ENCODE data around the gene S100PBP. TPM values are rescaled to one million over a fixed set of nuclear protein-coding genes. Genes with fewer than 3 reads are reported as not detected.

S100PBP gene
- total RNA-seq, 2 experiments from 2014 or later, result 26.1 to 31.2 TPM

GRCh38 chr1:32813941-32814739 lies 3.3 kb upstream of the S100PBP start:
- CTCF ChIA-PET, result no interaction called here
- no peaks in the 10 kb centered on the region for H3K9me3 Mint-ChIP-seq
- H3K4me1 Mint-ChIP-seq (ENCODE audit: low read depth), result peaks cover 62% of the 10 kb centered on the region
- no peak for DNase-seq
- intact Hi-C loops (cut with micrococcal nuclease), result loop anchor here (10.0 kb wide), 1 partner anchor 879 kb away; the partner anchor contains the start of gene PTP4A2
- H3K27me3 Mint-ChIP-seq (ENCODE audit: low read depth), result no peaks in the 10 kb centered on the region
- H3K27ac Mint-ChIP-seq, result peak overlapping the region; percentile 22
- peak overlapping the region; percentile 42 for H3K4me3 Mint-ChIP-seq
- peaks cover 67% of the 10 kb centered on the region for H3K36me3 Mint-ChIP-seq (ENCODE audit: low read depth)

GRCh38 chr1:32816676-32817158 lies 736 bp upstream of the S100PBP start:
- Mint-ChIP-seq H3K9me3 (no peaks in the 10 kb centered on the region), H3K36me3 (ENCODE audit: low read depth) (peaks cover 43% of the 10 kb centered on the region), H3K4me1 (ENCODE audit: low read depth) (peaks cover 55% of the 10 kb centered on the region), H3K27ac (peak overlapping the region; percentile 94), H3K4me3 (peak overlapping the region; percentile 92), H3K27me3 (ENCODE audit: low read depth) (no peaks in the 10 kb centered on the region)
- CTCF ChIA-PET, result interaction anchor here (1.1 kb wide), 1 partner anchor 56 kb away, joined by 3 read pairs; no protein-coding TSS in a partner anchor
- no peak for DNase-seq
- intact Hi-C loops (cut with micrococcal nuclease), result loop anchor here (1.0 to 10.0 kb wide), 9 partner anchors 17 to 882 kb away; partner anchors contain the start of genes AK2, LCK, PTP4A2 and RNF19B

DNA sequence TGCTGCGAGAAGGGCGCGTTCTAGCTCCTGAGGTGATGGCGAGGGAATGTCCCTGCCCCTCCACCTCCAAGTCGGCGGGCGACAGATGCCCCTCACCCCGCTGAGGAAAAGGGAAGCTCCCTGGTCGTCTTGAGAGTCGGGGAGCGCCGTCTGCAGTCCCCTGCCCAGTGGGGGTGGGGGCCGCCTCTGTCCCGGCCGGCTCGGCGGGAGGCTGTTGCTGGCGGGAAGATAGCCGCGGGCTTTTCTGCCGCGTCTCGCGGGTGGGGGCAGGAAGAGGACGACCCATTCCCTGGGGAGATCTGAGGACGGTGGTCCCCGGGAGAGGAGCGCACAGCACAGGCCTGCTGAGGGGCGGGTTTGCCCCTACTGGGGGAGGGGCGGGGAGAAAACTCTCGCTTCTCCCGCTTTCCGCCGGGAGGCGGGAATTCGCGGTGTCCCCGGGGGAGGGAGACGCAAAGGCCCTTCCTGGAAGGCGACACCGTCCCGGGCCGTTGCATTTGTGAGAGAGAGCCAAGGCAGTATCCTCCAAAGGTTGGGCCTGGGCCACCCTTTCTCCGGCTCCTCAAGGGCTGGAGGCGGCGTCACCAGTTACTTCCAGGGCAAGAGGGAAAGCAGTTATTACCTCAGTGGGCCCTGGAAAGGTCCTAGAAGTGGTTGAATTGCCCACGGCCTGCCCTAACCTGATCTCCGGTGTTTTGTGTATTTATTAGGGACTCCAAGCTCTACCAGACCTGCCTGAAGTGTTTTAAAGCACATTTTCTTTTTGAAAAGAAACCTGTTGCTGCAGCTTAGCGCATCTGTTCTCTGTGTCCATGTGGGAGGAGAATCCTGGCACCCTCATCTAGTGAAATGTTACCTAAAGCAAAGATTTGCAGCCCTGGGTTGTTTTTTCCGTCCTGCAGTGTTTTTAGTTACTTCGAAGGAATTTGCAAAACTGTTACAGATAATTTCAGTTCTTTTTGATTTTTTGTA lies 648 bp downstream of the S100PBP start:
- peak; percentile 48 for DNase-seq
- Mint-ChIP-seq H3K36me3 (ENCODE audit: low read depth) (peaks cover 36% of the 10 kb centered on the region), H3K4me3 (peak overlapping the region; percentile 92), H3K9me3 (no peaks in the 10 kb centered on the region), H3K4me1 (ENCODE audit: low read depth) (peaks cover 45% of the 10 kb centered on the region), H3K27me3 (ENCODE audit: low read depth) (no peaks in the 10 kb centered on the region), H3K27ac (peak overlapping the region; percentile 94)
- intact Hi-C loops (cut with micrococcal nuclease), result loop anchor here (1.0 to 10.0 kb wide), 9 partner anchors 19 to 883 kb away; partner anchors contain the start of genes AK2, LCK, PTP4A2 and RNF19B
- CTCF ChIA-PET, result interaction anchor here (1.0 kb wide), 1 partner anchor 11 kb away, joined by 3 read pairs; no protein-coding TSS in a partner anchor

GRCh38 chr1:32818804-32819541 lies 1.5 kb downstream of the S100PBP start:
- CTCF ChIA-PET, result no interaction called here
- peak overlapping the region; percentile 92 for H3K4me3 Mint-ChIP-seq
- H3K27ac Mint-ChIP-seq, result peak overlapping the region; percentile 94
- intact Hi-C loops (cut with micrococcal nuclease), result loop anchor here (5.0 to 10.0 kb wide), 3 partner anchors 163 to 884 kb away; partner anchors contain the start of genes AK2 and PTP4A2
- peaks cover 27% of the 10 kb centered on the region for H3K36me3 Mint-ChIP-seq (ENCODE audit: low read depth)
- peaks cover 37% of the 10 kb centered on the region for H3K4me1 Mint-ChIP-seq (ENCODE audit: low read depth)
- H3K27me3 Mint-ChIP-seq (ENCODE audit: low read depth), result no peaks in the 10 kb centered on the region
- peak; percentile 35 for DNase-seq
- H3K9me3 Mint-ChIP-seq, result no peaks in the 10 kb centered on the region

GRCh38 chr1:32825181-32825580 lies 7.7 kb downstream of the S100PBP start:
- intact Hi-C loops (cut with micrococcal nuclease), result no loop called here
- Mint-ChIP-seq H3K27ac (no peak overlapping the region), H3K4me1 (ENCODE audit: low read depth) (peaks cover 6% of the 10 kb centered on the region), H3K36me3 (ENCODE audit: low read depth) (peaks cover 27% of the 10 kb centered on the region), H3K4me3 (no peak overlapping the region), H3K27me3 (ENCODE audit: low read depth) (no peaks in the 10 kb centered on the region), H3K9me3 (no peaks in the 10 kb centered on the region)
- no peak for DNase-seq
- CTCF ChIA-PET, result no interaction called here

DNA sequence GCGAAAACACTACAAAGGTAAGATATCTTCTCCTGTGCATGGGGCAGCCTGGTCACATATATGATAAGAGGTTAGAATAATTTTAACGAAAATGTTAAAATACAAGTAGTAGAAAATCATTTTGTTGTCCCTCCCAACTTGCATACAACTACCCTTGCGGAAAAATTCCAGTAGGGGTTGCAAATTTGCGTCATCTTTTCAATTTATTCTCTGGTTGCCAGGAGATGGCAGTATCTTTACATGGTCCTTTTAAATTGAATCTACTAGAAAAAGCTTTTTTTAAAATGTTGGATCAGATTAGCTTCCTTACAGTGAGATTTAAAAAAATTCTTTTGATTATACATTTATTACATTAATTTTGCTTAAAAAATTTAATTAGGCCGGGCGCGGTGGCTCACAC lies 10.9 kb downstream of the S100PBP start:
- no peaks in the 10 kb centered on the region for H3K4me1 Mint-ChIP-seq (ENCODE audit: low read depth)
- no peak for DNase-seq
- no peak overlapping the region for H3K27ac Mint-ChIP-seq
- intact Hi-C loops (cut with micrococcal nuclease), result loop anchor here (1.0 kb wide), 1 partner anchor 41 kb away; no protein-coding TSS in a partner anchor
- CTCF ChIA-PET, result interaction anchor here (1.0 kb wide), 1 partner anchor 11 kb away, joined by 3 read pairs; the partner anchor contains the start of genes S100PBP and YARS1
- peaks cover 43% of the 10 kb centered on the region for H3K36me3 Mint-ChIP-seq (ENCODE audit: low read depth)
- no peaks in the 10 kb centered on the region for H3K9me3 Mint-ChIP-seq
- H3K4me3 Mint-ChIP-seq, result no peak overlapping the region
- no peaks in the 10 kb centered on the region for H3K27me3 Mint-ChIP-seq (ENCODE audit: low read depth)

DNA sequence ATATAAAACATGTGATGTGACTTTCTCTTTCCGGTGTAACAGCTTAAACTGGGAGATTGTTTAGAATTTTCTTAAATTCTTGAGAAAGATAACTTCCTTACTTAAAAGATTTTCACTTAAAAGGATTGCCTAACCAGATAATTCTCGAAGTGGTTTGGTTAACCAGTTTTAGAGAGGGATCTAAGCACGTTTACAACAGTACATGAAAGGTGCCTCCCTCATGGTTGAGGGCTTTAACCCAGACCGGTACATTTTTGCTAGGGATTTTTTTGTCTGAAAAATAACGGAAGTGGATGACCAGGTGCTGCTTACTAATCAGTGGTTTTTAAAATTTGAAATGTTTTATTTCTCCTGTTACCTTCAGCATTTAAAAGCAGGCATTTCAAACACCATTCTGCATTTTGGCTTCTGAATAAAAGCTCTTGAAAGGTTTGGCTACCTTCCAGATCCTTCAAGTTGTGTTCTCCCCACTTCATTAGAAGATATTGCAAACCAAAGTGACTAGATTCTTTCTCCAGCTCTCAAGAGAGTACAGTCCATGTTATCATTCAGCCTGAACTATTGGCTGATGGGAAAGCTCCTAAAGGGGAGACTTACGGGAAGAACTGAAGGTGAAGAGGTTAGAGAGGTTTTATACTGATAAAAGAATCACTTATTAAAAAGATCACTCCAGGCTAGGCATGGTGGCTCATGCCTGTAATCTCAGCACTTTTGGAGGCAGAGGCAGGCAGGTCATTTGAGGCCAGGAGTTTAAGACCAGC lies 12.8 kb downstream of the S100PBP start:
- Mint-ChIP-seq H3K36me3 (ENCODE audit: low read depth) (peaks cover 44% of the 10 kb centered on the region), H3K27ac (no peak overlapping the region), H3K4me1 (ENCODE audit: low read depth) (no peaks in the 10 kb centered on the region), H3K4me3 (no peak overlapping the region), H3K27me3 (ENCODE audit: low read depth) (no peaks in the 10 kb centered on the region), H3K9me3 (no peaks in the 10 kb centered on the region)
- intact Hi-C loops (cut with micrococcal nuclease), result no loop called here
- no peak for DNase-seq
- CTCF ChIA-PET, result interaction anchor here (1.2 to 1.3 kb wide), 2 partner anchors 41 to 310 kb away, joined by 4 to 5 read pairs; no protein-coding TSS in a partner anchor

DNA sequence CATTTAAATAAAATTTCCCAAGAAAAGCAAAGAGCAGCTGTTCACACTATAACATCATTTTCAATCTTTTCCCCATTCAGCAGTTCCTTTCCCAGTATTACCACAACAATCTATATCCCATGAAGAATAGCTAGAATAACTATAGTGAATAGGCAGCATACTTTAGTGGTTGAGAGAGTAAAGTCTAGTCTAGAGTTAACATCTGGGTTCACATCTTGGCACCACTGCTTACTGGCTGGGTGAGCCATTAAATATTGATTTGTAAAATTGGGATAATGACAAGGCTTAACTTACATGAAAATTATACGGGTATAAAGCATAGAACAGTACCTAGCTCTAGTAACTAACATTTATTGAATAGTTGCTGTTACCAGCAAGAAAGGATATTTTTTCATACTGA lies 14.4 kb downstream of the S100PBP start:
- Mint-ChIP-seq H3K4me3 (no peak overlapping the region), H3K27ac (no peak overlapping the region), H3K27me3 (ENCODE audit: low read depth) (no peaks in the 10 kb centered on the region), H3K4me1 (ENCODE audit: low read depth) (no peaks in the 10 kb centered on the region), H3K9me3 (no peaks in the 10 kb centered on the region), H3K36me3 (ENCODE audit: low read depth) (peaks cover 39% of the 10 kb centered on the region)
- intact Hi-C loops (cut with micrococcal nuclease), result no loop called here
- CTCF ChIA-PET, result no interaction called here
- no peak for DNase-seq

- Mint-ChIP-seq H3K4me3 (no peak overlapping the region), H3K4me1 (ENCODE audit: low read depth) (peaks cover 7% of the 10 kb centered on the region), H3K9me3 (no peaks in the 10 kb centered on the region), H3K27me3 (ENCODE audit: low read depth) (no peaks in the 10 kb centered on the region), H3K36me3 (ENCODE audit: low read depth) (peaks cover 14% of the 10 kb centered on the region), H3K27ac (no peak overlapping the region)
- DNase-seq, result no peak
- CTCF ChIA-PET, result interaction anchor here (0.7 to 1.5 kb wide), 2 partner anchors 23 to 50 kb away, joined by 3 read pairs; no protein-coding TSS in a partner anchor
- intact Hi-C loops (cut with micrococcal nuclease), result no loop called here
Measured at GRCh38 chr1:32848354-32849063, 31.1 kb downstream of the S100PBP start.

DNA sequence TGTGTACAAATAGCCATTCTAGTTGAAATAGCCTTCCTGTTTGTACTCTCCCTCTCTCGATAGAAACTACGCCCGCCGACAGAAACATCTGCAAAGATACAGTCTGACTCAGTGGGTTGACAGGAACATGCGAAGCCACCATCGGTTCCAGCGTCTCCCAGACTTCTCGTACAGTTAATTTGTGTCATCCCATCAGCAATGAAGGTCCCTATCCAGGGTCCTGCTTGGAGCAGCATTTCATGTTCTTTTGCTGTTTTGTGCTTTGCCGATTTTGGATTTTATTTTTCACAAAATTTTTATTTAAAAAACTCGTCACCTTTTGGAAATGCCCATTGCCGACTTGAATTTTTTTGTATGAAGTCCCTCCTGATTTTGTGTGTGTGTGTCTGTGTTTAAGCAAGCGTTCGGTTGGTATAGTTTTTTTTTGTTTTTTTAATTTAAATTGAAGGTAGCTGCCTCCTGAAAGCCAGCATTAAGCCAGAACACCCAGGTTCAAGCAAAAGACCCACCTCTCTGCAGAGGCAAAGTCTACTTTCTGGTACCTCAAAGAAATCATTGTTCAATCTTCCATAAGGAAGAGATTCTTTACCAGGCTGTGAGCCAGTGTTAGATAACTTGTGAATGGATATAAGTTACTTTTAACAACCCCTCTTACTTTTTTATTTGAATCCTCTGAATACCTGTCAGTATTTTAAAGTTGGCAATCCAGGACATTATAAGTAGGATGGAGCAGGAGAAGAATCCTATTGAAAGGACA lies 38.6 kb downstream of the S100PBP start:
- no peak overlapping the region for H3K27ac Mint-ChIP-seq
- intact Hi-C loops (cut with micrococcal nuclease), result no loop called here
- H3K36me3 Mint-ChIP-seq (ENCODE audit: low read depth), result peaks cover 15% of the 10 kb centered on the region
- no peaks in the 10 kb centered on the region for H3K27me3 Mint-ChIP-seq (ENCODE audit: low read depth)
- DNase-seq, result no peak
- H3K9me3 Mint-ChIP-seq, result no peaks in the 10 kb centered on the region
- no peak overlapping the region for H3K4me3 Mint-ChIP-seq
- H3K4me1 Mint-ChIP-seq (ENCODE audit: low read depth), result no peaks in the 10 kb centered on the region
- CTCF ChIA-PET, result interaction anchor here (0.6 kb wide), 1 partner anchor 272 kb away, joined by 3 read pairs; no protein-coding TSS in a partner anchor

All from activated naive CD4-positive, alpha-beta T cell treated with anti-CD3 and anti-CD28 coated beads for 36 hours (primary cell).